Articular chondrocyte of knee joint (primary cell): Measurements from ENCODE around the gene MEGF9. TPM values are rescaled to one million over a fixed set of nuclear protein-coding genes. Genes with fewer than 3 reads are reported as not detected.

Experiments used
- total RNA-seq: library from RNA; depleted of rRNA; stranded (reverse); fragments of >200 nt; gene quantifications from 2 replicates; pipeline ENCODE4 v1.2.3, GENCODE V29; 2012

The MEGF9 gene
- 24.4 and 30.1 TPM in 2 replicates for total RNA-seq

GRCh38 chr9:120714088-120714845 is at the start of gene MEGF9:
Gene MEGF9 (minus strand): TSS chr9:120714470. CDS start chr9:120714358, 112 bp downstream.

GRCh38 chr9:120580051-120580896 is 134.0 kb downstream of the MEGF9 start, which contains the start of gene CDK5RAP2:
Gene CDK5RAP2 (minus strand): TSS chr9:120580167. CDS start chr9:120579978, 189 bp downstream.

Other genes with a start within 250 kb of the MEGF9 start
- gene CDK5RAP2, start 134.3 kb downstream of the MEGF9 start, total RNA-seq: 51.6 and 57.7 TPM in 2 replicates
- 53.4 and 55.2 TPM in 2 replicates for gene FBXW2, start 78.9 kb upstream of the MEGF9 start, total RNA-seq
- gene PSMD5, start 128.5 kb upstream of the MEGF9 start, total RNA-seq: 57.6 TPM in 2 replicates
- gene PHF19, start 162.7 kb upstream of the MEGF9 start, total RNA-seq: 34.5 and 34.8 TPM in 2 replicates
- gene TRAF1, start 212.3 kb upstream of the MEGF9 start, total RNA-seq: 5.2 and 7.6 TPM in 2 replicates